Measurements from ENCODE around the gene NXF1.
"Not testable (repeated sequence)": the region's sequence is repeated elsewhere in the genome, so short reads cannot be mapped to it uniquely, and the experiment has no call there.

DNA sequence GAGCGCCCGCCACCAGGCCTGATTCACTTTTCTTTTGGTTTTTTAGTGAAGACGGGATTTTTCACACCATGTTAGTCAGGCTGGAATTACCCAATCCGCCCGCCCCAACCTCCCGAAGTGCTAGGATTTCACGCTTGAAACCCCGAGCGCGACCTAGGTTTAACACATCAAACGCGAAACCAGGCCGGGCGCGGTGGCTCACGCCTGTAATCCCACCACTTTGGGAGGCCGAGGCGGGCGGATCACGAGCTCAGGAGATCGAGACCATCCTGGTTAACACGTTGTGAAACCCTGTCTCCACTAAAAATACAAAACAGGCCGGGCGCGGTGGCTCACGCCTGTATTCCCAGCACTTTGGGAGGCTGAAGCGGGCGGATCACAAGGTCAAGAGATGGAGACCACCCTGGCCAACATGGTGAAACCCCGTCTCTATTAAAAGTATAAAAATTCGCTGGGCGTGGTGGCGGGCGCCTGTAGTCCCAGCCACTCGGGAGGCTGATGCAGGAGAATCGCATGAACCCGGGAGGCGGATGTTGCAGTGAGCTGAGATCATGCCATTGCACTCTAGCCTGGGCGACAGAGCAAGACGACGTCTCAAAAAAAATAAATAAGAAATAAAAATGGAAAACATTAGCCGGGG, 35.6 kb upstream of the NXF1 start:
- TF ChIP-seq, protein P1, sequence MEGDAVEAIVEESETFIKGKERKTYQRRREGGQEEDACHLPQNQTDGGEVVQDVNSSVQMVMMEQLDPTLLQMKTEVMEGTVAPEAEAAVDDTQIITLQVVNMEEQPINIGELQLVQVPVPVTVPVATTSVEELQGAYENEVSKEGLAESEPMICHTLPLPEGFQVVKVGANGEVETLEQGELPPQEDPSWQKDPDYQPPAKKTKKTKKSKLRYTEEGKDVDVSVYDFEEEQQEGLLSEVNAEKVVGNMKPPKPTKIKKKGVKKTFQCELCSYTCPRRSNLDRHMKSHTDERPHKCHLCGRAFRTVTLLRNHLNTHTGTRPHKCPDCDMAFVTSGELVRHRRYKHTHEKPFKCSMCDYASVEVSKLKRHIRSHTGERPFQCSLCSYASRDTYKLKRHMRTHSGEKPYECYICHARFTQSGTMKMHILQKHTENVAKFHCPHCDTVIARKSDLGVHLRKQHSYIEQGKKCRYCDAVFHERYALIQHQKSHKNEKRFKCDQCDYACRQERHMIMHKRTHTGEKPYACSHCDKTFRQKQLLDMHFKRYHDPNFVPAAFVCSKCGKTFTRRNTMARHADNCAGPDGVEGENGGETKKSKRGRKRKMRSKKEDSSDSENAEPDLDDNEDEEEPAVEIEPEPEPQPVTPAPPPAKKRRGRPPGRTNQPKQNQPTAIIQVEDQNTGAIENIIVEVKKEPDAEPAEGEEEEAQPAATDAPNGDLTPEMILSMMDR (conservative IDR thresholded peaks at IDR 0.05 in 1 of 2, IDR thresholded peaks at IDR 0.05 in 1 of 2; ENCODE audit: low read depth in 1 of 2, low read length in 2 of 2), result not testable (repeated sequence)
- TF ChIP-seq EZH2 (IDR thresholded peaks at IDR 0.05; ENCODE audit: low read length, missing control alignments), result not testable (repeated sequence)
